SK-N-DZ (cell line): ENCODE data around the gene STAT5A.
"Not testable (repeated sequence)": the region's sequence is repeated elsewhere in the genome, so short reads cannot be mapped to it uniquely, and the experiment has no call there.

Experiments
- DNase-seq: peaks from one replicate; pipeline ENCODE4 v3.0.0-alpha.2; 2015; ENCODE audit warnings: low spot score

STAT5A gene

GRCh38 chr17:42283241-42284023 lies 4.9 kb upstream of the STAT5A start:
- DNase-seq, result no peak

DNA sequence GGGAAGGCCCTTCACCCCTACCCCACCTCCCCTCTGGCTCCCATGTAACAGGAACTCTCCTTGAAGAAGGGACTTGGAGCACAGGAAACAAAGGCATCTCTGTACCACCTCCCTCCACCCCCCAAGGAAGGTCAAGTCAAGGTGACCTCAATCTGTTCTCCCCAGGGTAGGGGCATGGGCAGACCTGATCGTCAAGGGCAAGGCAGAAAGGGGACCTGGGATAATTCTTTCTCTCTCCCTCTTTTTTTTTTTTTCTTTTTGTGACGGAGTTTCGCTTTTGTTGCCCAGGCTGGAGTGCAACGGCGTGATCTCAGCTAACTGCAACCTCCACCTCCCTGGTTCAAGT lies 4.3 kb upstream of the STAT5A start:
- DNase-seq, result no peak

DNA sequence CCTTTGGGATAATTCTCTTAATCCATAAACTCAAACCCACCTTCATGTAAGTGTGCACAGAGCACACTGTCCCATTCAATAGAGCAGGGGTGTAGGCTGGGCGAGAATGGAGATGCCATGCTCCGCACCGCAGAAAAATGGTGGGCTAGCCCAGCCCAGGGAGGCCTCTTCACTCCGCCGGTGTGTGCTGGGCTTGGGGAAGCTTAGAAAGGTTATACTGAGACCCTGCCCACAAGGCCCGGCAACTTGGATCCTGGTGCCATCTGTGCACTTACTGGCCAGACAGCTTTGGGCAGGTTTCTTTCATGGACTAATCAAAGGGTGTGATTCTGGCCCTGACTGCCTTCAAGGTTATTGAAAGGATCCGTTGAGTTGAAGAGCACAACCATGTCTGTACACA lies 3.7 kb upstream of the STAT5A start:
- DNase-seq, result no peak

DNA sequence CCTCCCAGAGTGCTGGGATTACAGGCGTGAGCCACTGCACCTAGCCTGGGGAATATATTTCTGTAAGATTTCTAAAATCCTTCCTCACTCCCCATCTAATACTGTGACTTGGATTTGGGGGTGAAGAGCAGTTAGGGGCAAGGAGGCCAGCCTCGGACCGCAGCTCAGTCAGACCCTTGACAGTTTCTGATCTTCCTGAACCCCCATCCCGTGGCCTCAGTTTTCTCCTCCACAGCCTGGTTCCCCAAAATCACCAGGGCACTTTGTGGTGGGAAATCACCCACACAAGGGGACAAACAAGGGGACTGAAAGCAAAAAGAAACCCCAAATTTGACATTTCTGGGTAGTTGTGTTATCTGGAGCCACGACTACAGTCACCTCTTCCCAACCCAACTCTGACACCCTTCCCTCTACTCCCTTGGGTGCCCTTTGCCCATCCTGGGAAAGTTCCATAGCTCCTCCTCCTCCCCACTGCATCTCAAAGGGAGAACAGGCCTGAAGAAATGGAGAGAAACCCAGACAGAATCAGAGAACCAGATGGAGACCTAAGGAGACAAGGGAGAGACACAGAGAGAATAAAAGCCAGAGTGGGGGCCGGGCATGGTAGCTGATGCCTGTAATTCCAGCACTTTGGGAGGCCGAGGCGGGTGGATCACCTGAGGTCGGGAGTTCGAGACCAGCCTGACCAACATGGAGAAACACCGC lies 2.8 kb upstream of the STAT5A start:
- DNase-seq, result no peak

DNA sequence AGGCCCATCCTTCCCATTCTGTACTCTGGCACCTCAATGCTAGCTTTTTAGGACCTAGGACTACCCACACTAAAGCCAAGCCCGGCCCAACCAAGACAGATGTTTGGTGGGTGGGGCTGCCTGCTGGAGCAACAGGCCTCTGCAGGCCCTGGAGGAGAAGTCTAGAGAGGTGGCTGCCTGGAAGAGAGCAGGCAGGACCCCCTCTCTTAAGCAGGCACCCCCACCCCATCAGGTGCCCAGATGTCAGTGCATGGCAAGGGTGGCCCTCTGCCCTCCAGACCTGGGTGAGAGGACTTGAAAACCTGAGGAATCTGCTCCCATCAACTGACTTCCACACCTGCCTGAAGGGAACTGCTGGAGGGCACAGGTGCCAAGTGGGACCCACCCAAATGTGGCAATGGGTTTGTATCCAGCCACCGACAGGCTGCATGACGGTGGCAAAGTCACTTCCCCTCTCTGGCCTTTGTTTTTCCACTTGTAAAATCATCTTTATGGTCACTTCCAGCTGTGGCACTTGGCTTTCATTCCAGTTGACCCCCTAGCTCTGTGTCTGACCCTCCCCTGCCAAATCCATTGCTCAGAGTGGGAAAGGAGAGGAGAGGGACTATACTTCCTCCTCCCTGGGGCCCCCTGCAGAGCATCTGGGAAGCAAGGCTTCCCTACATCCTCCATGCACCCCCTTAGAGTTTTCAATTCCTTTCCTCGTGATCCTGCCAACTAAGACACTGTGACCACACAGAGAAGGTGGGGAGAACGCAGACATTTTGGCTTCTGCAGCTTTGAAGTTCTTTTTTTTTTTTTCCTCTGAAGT lies 1.7 kb upstream of the STAT5A start:
- DNase-seq, result no peak

DNA sequence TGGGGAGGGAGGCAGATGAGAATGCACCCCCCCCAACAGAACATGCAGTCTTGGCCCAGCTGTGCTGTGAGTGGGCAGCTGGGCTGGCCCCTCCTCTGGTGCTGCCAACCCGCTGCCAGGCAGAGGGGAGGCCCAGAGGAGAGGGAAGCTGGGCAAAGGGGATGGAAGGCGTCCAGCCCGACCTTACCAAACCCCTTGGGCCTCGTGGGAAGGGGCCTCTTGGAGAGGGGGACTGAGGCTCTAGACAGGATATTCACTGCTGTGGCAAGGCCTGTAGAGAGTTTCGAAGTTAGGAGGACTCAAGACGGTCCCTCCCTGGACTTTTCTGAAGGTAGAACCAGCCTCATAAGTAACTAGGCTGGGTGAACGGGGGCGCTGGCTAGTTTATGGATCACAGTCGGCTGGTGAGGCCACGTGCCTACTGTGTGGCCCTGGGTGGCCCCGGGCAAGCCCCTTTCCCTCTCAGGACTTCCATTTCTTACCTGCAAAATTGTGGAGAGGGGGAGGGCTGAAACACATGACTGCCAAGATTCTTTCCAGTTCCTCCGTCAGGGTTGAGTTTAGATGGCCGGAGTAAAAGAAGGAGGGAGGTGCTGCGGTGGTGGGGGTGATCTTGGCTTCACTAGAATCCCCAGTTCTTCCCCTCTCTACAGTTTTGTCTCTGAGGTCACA lies 857 bp upstream of the STAT5A start:
- DNase-seq, result no peak

GRCh38 chr17:42288803-42289610 lies 709 bp downstream of the STAT5A start:
- no peak for DNase-seq

- no peak for DNase-seq
Observed at GRCh38 chr17:42289611-42290181, 1.4 kb downstream of the STAT5A start.

- no peak for DNase-seq
Observed at GRCh38 chr17:42290577-42290976, 2.3 kb downstream of the STAT5A start.

DNA sequence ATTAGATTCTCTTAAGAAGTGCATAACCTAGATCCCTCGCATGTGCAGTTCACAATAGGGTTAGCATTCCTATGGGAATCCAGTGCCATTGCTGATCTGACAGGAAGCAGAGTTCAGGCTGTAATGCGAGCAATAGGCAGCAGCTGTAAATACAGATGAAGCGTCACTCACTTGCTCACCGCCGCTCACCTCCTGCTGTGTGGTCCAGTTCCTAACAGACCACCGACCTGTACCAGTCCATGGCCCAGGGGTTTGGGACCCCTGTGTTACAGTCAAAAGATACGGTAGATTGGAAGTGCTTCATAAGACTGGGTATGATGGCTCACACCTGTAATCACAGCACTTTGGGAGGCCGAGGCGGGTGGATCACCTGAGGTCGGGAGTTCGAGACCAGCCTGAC lies 2.8 kb downstream of the STAT5A start:
- DNase-seq, result peak; percentile 42

DNA sequence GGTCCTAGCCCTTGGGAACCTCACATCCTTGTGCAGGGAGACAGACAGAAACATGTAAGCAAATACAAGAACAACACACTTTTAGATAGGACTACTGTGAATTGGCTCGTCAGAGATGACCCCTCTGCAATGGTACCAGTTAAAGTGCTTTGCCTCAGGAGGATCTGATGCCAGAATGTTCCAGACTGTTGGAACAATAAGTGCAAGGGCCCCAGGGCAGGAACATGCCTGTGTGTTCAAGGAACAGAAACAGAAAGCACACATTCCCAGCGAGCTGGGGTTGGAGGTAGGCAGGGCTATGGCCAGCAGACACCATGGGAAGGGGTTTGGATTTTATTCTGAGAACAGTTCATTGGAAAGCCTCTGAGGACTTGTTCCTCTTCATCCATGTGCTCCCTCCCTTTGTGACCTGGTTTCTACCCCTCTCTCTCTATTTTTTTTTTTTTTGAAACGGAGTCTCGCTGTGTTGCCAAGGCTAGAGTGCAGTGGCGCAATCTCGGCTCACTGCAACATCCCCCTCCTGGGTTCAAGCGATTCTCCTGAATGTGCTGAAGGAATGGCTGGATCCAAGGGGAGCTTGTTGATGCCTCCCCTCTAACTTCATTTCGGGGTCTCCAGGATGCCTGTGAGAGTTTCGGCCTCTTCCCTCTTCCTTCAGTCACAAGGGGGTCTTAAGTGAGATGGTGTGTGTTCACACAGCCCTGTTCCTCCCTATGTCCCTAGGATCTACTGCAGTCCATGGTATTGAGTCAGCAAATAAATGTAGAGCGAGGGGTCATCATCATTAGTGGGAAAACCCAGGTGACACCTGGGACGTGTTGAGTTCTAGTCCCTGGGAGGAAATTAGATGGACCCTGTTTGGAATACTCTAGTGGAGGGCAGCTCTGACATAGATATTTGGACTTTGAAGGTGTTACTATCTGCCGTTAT lies 6.4 kb downstream of the STAT5A start:
- no peak for DNase-seq

DNA sequence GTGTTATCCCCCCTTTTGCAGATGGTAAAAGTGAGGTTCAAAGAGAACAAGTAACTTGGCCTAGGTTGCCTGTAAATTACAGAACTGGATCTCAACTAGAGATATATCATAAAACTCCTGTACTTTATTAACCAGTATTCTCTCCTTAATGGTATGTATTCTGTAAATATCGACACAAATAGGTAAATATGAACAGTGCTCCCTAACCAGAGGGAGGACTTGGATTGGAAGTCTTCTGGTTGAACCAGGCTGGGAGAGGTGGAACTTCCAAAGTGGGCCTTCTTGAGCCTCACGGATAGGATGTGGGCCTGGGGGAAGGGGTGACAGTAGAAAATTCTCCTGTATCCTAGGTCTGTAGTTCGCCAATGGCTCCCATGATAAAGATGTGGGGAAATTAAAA lies 7.7 kb downstream of the STAT5A start:
- DNase-seq, result no peak

- DNase-seq, result not testable (repeated sequence)
Observed at GRCh38 chr17:42297775-42298174, 9.5 kb downstream of the STAT5A start.

DNA sequence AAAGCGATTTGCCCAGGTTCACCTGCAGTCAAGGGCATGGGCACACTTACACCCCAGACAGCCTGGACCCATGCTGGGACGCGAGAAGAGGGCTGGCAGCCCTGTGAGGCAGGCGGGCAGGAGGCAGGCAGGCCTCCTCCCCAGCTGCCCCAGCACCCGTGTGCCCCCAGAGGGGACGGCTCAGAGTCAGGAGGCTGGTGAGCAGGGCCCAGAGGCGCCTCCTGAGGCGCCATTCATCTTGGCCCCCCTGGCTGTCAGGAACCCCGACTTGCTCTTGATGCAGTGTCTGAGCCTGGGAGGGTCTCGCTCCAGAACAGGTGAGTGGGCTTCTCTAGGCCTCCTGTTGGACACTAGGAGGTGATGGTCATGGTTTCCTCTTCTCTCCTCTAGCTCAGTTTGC lies 11.1 kb downstream of the STAT5A start:
- DNase-seq, result peak; percentile 45

DNA sequence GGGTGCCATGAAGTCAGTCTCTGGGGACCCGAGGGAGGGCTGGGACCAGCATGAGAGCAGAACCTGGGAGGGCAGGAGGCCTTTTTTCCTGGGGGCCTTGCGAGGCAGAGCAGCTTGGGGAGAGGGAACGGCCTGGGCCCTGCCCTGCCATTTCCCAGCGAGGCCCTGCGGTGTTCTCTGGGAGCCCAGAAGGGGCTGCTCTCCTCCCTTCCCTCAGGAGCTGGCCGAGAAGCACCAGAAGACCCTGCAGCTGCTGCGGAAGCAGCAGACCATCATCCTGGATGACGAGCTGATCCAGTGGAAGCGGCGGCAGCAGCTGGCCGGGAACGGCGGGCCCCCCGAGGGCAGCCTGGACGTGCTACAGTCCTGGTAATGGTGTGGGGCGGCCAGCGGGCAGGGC lies 11.6 kb downstream of the STAT5A start:
- DNase-seq, result not testable (repeated sequence)

- DNase-seq, result no peak
Observed at GRCh38 chr17:42301022-42301421, 12.7 kb downstream of the STAT5A start.

GRCh38 chr17:42303694-42304093 lies 15.4 kb downstream of the STAT5A start:
- no peak for DNase-seq

DNA sequence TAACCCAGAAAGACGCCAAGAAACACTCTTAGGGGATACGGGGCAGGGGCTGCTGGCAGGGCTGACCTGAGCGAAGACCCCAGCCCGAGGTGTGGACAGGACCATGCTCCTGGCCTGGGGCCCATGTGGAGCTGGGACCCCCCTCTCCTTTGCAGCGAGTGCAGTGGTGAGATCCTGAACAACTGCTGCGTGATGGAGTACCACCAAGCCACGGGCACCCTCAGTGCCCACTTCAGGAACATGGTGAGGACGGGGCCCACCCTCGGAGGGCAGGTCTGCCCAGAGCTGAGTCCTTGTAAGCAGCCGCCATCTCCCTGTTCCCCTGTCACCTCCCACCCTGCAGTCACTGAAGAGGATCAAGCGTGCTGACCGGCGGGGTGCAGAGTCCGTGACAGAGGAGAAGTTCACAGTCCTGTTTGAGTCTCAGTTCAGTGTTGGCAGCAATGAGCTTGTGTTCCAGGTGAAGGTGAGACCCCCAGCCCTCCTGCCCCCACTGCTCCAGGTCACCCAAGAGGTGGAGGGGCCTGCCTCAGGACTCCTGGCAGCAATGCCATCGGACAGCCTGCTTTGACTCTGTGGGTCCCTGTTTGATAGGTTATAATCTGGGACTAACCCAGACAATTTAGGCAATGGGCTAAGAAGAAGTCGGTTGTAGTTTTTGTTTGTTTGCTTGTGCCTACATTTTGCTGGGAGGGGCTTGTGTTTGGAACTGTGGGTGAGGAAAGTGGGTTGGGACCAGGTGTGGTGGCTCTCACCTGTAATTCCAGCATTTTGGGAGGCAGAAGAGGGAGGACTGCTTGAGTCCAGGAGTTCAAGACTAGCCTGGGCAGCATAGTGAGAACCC lies 16.1 kb downstream of the STAT5A start:
- DNase-seq, result no peak

DNA sequence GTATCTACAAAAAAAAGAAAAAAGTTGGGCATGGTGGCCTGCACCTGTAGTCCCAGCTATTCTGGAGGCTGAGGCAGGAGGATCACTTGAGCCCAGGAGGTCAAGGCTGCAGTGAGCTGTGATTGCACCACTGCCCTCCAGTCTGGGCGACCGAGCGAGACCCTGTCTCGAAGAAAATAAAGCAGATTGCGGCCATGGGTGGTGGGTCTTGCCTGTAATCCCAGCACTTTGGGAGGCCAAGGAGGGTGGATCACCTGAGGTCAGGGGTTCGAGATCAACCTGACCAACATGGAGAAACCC lies 16.7 kb downstream of the STAT5A start:
- not testable (repeated sequence) for DNase-seq
